NOMO-1 (cell line): ENCODE data around the gene CMIP.
A peak's percentile ranks its signal among the peaks of the same experiment; 100 is the strongest.

ENCODE experiments used
- DNase-seq, 2 experiments: peaks; one replicate each; lab custom pipeline; 2025; ENCODE audit not compliant: unreplicated experiment in 2 of 2; lab: John Stamatoyannopoulos, UW

The CMIP gene

DNA sequence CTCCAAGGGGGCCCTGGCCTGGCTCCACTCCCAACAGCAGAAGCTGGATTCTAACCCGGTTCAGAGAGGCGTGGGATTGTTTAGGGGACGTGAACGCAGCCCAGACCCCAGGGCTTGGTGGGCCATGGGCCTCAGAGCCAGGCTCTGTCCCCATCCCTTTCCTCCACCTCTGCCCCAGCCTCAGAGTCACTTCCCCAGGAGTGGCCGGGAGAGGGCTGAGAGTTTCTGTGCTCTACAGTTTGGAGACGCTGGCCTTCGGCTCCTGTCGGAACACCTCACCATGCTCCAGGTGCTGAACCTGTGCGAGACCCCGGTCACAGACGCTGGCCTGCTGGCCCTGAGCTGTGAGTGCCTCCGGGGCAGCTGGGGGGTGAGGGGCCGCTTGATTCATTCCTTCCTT, 260.7 kb downstream of the CMIP start:
- DNase-seq = no peak

DNA sequence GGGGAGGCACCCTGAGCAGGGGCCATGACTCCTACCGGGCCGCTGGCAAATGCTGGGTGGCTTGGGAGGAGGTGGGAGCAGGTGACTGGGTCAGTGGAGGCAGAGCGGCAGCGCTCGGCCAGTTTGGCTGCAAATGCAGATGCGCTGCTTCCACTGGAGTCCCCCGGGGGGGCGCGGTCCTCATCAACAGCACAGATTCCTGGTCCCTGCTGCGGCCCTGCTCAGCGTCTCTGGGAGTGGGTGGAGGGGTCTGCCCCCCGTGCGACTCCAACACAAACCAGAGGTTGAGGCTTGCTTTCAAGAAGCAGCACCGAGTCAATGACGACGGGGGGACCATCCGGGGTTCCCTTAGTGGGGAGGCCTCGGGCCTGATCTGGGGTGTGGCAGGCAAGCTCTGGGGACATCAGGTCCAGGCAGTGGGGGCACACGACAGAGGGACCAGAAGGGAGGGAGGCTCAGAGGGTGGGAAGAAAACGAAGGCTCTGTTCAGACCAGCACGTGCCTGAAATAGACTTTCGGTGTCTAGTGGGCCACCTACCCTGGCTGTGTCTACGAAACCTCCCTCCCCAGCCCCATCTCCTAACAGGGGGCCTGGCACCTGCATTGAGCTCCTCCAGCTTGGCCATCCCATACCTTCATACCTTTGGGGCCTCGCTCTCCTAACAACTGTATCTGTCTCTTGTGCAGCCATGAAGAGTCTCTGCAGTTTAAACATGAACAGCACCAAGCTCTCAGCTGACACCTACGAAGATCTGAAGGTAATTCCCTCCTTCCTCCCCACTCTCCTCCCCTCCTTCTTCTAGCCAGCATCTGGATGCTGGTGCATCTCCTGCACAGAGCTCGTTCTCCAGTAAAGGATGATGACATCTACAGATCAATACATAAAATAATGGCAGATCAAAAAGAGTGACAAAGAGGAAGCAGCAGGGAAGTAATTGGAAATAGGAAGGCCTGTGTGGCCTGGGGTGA, 262.0 kb downstream of the CMIP start:
- DNase-seq = no peak

DNA sequence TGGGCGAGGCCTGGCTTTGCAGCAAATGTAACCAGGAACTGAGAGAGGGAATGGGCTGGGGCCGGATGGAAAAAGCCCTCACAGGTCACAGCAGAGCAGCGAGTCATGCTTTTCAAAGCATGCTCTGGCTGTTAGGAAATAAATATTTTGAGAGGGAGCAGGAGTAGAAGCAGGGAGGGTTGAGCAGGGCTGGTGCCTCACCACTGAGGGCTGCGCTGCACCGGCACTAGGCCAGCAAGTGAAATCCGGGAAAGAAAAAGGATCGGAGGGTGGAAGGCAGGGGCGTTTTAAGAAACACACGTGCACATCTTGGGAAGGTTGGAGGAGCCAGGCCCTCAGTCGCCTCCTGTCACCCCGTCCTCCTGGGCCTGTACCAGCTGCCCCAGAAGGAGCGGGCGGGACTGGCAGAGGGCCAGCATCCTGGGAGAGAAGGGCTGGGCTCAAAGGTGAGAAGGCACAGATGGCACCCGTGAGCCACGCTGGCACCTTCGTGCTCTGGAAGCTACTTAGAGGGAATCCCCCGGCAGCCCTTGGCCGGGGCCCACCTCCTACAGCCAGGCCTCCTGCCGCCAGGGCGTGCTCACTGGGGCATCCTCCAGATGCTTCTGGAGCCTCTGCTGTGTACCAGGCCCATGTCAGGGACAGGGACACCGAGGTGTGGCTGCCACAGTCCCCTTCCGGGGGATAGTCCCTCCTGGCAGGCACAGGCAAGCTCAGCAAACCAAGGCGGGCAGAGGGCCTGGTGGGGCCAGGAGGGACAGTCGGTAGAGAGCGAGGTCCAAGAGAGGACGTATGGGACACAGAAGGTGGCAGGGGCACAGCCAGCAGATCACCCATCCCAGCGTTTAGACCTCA, 263.0 kb downstream of the CMIP start:
- no peak for DNase-seq

DNA sequence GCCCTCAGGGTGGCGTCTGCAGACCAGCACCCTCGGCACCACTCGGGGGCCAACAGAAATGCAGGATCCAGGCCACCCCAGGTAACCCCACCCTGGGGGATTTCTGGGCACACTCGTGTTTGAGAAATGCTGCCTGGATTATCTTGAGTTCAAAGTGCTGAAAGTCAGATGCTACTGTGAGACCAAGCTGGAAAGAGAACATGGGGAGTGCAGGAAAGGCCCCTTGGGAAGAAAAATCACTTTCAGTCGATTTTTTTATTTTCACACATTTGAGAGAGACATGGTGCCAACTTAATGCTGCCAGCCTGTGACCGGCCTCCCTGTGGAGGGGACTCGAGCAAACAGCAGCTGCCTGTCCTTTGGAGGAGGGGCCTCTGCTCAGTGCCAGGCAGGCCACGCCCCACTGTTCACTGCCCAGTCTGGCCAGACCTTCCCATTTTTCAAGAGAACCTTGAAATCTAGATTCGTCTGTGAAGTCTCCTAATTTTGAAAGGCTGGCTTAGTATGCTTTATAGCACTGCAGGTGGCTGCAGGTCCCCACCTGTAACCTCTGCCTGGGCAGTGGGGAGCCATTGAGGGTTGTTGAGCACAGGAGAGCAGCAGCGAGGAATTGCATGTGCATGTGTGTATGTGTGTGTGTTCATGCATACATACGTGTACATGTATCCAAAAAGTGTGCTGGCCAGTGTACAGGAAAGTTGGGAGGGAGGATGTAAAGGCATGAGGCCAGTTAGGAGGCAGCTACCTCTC, 263.8 kb downstream of the CMIP start:
- no peak for DNase-seq

DNA sequence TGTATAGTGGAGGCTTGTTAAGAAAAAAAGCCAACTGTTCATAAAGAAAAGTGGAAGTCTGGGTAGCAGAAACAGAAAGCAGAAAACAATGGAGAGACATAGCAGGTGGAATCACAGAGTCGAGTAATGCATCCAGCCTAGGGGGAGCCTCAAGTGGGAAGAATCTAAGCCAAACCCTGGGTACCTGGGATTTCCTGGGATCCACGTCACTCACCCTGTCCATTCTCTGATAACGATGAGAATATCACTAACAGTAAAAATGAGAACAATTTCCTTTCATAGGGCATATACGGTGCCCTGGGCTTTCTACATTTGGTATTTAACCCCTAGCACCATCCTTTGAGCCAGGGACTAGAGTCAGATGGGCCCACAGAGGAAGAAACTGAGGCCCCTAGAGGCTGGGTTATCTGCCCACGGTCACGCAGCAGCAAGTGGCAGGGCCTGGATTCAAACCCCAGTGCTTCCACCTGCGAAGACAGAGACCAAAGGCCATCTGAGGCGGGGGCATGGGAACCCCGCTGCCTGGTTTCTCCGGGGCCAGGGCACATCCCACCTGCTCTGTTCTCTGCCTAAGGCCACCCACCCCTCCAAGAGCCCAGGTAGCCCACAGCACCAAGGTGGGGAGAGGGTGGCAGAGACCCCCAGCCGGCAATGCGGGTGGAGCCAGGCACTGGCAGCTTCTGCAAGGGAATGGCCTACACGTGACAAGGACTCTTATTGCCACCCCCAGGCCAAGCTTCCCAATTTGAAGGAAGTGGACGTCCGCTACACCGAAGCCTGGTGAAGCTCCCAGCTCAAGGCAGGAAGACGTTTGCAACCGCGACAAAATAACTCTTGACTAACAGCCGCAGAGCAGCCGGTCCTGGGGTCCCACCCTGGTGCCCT, 264.6 kb downstream of the CMIP start:
- no peak for DNase-seq

DNA sequence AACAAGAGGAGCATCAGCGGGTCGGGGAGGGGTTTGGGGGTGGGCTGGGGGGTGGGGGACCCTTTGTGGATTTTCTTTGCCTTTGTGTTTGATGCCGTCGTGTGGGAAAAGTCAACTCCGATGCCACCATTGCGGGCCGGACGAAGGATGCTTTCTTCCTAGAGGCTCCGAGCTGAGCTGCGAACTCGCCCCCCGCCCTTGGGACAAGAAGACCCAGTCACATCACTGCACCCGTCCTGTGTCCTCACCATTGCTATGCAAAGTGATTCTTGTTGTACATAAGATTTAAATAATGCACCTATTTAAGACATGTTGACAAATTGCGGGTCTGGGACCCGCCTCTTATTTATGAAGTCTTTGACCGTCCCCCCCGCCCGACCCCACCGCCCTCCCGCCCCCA, 265.4 kb downstream of the CMIP start:
- no peak for DNase-seq

DNA sequence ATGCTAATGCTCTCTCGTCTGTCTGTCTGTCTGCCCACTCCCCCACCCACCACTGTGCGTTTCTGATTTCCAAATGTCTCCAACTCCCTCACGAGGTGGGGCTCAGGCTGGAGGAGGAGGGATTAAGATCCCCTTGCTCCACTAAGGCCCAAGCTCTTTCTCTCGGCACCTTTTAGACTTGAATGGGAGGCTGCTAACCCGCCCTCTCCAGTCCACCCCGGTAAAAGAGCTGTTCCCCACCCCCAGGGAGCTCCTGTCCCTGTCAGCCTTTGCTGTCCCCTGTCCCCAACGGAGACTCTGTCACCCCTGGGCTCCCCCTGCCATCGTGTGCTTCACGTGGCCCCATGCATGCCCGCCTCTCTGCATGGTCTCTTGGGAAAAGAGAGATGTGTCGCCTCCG, 266.0 kb downstream of the CMIP start:
- DNase-seq = no peak

DNA sequence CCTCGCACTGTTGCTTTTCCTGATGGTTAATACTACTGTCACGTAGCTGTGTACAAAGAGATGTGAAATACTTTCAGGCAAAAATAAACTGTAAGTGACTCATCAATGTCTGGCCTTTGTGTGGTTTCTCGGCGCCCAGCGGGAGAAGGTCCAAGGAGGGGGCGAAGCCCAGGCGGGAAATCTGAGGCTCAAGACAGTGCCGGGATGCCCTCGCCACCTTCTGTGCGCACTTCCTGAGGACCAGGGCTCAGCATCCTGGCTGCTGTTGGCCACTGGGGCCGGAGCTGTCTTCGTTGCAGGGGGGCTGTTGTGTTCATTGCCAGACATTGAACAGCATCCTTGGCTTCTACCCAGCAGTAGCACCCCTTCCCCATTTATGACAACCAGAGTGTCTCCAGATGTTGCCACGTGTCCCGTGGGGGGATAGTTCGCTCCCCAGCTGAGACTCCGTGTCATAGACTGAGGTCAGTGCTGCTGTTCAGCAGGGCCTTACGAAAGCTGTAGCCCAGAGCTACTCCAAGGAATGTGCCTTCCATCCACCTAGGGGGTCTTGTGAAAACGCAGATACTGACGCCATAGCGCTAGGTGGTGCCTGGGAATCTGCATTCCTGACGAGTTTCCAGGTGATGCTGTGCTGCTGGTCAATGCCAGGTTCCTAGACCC, 267.2 kb downstream of the CMIP start:
- peak in 1 of 2 experiments; percentile 8 for DNase-seq

DNA sequence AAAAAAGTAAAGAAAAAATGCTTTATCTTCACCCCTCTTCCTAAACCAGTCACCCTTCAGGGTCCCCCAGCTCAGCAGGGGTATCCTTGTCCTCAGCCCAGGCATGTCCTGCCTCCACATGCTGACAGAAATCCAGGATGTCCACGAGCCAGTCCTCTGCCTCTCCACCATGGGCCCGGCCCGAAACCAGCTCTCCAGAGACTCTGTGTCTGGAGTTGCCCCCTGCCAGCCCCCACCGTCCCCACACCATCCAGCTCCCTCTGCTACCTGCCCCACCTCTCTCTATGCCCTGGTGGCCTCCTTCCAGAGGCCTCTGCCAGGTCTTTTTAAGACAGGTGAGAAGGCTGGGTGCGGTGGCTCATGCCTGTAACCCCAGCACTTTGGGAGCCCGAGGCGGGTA, 268.1 kb downstream of the CMIP start:
- no peak for DNase-seq

DNA sequence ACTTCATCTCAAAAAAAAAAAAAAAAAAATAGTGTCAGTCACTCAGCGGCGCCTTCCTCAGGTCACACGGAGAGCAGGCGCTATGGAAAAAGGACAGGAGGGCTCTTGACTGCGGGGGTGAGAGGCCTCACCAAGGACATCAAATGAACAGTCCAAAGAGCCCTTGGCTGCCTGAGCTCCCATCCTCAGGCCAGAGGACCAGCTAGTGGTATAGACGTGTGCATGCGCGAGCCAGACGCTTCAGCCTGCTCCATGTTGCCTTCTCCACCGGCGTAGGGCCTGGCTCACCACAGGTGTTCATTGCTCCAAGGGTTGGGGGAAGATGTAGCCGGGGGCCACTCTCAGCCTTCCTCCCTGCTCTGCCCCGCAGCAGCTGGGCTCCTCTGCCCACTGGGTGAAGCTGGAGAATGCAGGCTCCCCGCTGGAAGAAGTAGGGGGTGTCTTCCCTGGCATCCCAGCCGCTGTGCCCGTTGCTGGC, 268.7 kb downstream of the CMIP start:
- DNase-seq = no peak

DNA sequence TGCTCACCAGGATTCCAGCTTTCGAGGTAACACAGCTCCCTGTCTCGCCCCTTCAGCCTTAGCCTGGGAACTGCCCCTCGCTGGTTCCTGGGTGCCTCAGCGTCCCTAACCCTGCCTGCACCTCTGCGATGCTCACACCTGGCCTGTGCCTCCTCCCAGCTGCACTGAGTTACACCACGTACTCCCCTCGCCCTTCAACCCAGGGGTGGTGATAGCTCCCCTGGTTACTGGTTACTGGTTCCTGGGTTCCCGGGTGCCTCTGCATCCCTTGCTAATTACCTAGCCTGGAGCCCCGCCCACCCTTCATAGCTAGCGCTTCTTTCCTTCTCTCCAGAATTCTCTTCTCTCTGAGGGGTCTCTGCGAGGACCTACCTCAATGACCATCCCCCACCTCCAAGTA, 269.2 kb downstream of the CMIP start:
- DNase-seq = no peak

DNA sequence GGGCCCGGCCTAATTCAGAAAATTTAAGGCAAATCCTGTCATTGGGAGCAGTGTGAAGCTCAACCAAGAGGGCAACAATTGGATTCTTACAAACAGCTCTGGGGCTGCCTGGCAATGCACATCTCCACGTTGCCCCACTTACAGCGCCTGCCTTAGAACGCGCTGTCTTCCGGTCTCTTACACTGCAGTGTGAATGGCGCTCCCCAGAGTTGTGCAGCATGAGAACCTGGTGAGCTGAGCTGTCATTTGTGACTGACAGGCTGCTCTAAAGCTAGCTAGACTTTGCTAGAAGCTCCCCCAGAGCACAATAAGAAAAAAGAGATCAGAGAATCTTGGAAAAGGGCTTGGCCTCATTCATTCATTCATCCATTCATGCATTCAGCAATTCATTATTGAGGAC, 270.0 kb downstream of the CMIP start:
- no peak for DNase-seq

DNA sequence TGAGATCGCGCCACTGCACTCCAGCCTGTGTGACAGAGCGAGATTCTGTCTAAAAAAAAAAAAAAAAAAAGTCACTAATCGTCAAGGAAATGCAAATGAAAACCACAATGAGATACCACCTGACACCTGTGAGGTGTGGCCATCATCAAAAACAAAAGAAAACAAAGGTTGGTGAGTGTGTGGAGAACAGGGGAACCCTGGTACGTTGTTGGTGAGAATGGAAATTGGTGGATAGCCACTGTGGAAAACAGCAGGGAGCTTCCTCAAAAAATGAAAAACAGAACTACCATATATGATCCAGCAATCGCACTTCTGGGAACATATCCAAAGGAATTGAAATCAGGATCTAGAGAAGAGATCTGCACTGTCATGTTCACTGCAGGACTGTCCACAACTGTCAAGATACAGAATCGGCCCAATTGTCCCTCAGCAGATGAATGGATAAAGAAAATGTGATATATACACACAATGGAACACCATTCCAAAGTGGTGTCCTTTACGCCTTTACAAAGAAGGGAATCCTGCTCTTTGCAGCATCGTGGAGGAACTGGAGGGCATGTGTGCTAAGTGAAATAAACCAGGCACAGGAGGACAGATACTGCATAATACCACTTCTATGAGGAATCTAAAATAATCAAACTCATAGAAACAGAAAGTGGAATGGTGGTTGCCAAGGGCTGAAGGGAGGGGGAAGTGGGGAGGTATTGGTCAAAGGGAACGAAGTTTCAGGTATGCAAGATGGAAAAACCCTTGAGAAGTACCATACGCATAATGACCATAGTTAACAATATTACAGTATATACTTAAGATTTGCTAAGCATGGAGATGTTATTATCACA, 271.0 kb downstream of the CMIP start:
- no peak for DNase-seq

DNA sequence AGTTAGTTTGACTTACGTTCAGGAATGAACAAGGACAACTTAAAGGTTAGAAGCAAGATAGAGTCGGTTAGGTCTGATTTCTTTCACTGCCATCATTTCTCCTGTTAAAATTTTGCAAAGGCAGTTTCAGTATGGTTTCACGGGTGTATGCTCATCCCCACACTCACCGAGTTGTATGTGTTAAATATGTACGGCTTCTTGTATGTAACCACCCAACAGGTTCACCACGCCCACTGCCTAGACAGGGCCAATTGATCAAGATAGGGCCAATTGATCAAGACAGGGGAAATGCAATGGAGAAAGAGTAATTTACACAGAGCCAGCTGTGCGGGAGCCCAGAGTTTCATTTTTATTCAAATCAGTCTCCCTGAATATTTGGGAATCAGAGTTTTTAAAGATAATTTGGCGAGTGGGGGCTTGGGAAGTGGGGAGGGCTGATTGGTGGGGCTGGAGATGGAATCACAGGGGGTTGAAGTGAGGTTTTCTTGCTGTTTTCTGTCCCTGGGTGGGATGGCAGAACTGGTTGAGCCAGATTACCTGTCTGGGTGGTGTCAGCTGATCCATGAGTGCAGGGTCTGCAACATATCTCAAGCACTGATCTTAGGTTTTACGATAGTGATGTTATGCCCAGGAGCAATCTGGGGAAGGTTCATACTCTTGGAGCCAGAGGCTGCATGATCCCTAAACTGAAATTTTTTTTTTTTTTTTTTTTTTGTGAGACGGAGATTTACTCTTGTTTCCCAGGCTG, 272.0 kb downstream of the CMIP start:
- no peak for DNase-seq

DNA sequence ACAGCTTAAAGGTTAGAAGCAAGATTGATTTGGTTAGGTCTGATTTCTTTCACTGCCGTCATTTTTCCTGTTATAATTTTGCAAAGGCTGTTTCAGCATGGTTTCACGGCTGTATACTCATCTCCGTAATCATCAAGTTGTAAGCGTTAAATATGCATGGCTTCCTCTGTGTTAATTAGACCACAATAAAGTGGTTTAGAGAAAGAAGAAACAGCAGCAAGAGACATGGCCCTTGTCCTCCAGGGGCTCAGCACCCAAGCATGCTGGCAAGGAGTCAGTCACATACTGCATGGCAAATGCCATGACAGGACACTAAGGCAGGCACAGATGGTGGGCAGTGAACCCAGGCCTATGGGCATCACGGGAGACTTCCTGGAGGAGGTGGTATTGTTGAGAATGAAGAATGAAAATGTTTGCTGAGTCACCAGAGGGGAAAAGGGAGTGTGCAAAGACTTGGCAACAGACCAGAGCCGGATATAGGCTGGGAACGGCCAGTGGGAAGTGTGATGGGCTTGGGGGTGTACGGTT, 273.1 kb downstream of the CMIP start:
- DNase-seq = no peak

DNA sequence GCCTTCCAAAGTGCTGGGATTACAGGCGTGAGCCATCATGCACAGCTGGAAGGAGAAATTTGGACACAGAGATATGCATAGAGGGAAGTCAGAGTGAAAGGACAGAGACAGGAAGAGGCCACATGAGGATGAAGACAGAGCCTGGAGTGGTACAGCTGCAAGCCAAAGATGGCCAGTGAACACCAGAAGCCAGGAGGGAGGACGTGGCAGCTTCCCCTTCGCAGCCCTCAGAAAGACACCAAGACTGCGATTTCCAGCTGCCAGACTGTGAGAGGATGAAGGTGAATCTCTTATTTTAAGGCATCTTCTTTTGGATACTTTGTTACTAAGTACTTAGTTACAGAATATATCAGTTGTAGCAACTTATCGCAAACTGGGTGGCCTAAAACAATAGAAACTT, 274.0 kb downstream of the CMIP start:
- DNase-seq = peak in 1 of 2 experiments; percentile 12

DNA sequence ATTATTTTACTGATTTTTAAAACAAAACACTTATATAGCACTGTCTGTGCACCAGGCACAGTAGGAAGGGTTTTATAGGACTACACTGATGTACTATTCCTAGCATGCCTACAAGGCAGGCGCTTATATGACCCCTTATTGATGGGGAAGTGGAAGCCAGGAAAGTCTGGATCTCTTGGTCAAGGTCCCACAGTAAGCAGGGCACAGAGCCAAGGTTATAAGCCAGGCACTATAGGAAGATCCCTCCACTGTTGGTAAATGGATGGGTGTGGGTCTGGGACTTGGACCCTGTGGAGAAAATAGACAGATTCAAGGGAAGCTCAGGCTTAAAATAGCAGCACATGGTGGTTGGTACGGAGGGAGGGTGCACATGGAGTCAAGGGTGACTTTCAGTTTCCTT, 275.4 kb downstream of the CMIP start:
- DNase-seq = no peak
